Endothelial cell of umbilical vein (primary cell): ENCODE measurements around the gene CTTN.

Source experiments
- CTCF ChIP-seq, 2 donors: IDR thresholded peaks; 1 replicate in 1 of 2; 2 replicates in 1 of 2; pipeline ENCODE4 v1.5.1; 2011; ENCODE audit warnings: low read length in 2 of 2, mild to moderate bottlenecking in 2 of 2, moderate library complexity in 2 of 2, control low read depth in 1 of 2, inconsistent platforms in 1 of 2, low read depth in 1 of 2; ENCODE audit not compliant: insufficient read depth in 1 of 2; ENCODE audit errors: extremely low read depth in 1 of 2
- EZH2 ChIP-seq: IDR thresholded peaks from 2 replicates; pipeline ENCODE4 v1.6.1; 2012; ENCODE audit warnings: borderline replicate concordance, low read depth, mild to moderate bottlenecking, moderate library complexity, low read length, inconsistent platforms; ENCODE audit not compliant: severe bottlenecking
- POLR2A ChIP-seq: IDR thresholded peaks from 2 replicates; pipeline ENCODE4 v1.6.1; 2012; ENCODE audit warnings: low read depth, mild to moderate bottlenecking, control low read depth, low read length

- TF ChIP-seq CTCF (IDR thresholded peaks at IDR 0.05; ENCODE audit: extremely low read depth in 1 of 2, insufficient read depth in 1 of 2, low read depth in 1 of 2, low read length in 2 of 2), result no peak
- TF ChIP-seq EZH2, result no peak
- TF ChIP-seq POLR2A, result no peak
Measured at GRCh38 chr11:70389201-70389600, 9.1 kb upstream of the CTTN start.
